SU-DHL-6 (cell line): ENCODE measurements around the gene DYSF.

ENCODE experiments used
- CTCF ChIP-seq: fragments of 200-600 bp; sonication (generic); IDR thresholded peaks from one replicate; pipeline ENCODE4 v1.5.1; 2017; ENCODE audit warnings: antibody characterized with exemption, mild to moderate bottlenecking, low read length, moderate library complexity; ENCODE audit not compliant: insufficient read depth, poor library complexity, severe bottlenecking
- EZH2phosphoT487 ChIP-seq: fragments of 200-600 bp; sonication (generic), shearing (Covaris generic); conservative IDR thresholded peaks from 2 replicates; pipeline ENCODE4 v1.6.1; 2018; ENCODE audit warnings: mild to moderate bottlenecking, antibody characterized with exemption, low read length, moderate library complexity, mixed read lengths

- TF ChIP-seq CTCF (no peak), EZH2phosphoT487 (no peak)
These were observed 18.7 kb downstream of the DYSF start for GRCh38 chr2:71472019-71472418.
